SK-N-MC (cell line): ENCODE results near the gene ACOX3.

ENCODE experiments used
- EZH2 ChIP-seq: fragments of 200-600 bp; sonication (generic); IDR thresholded peaks from one replicate; pipeline ENCODE4 v1.6.1; 2017; ENCODE audit warnings: antibody characterized with exemption
- POLR2AphosphoS5 ChIP-seq: IDR thresholded peaks from 2 replicates; pipeline ENCODE4 v1.6.1; 2012; ENCODE audit warnings: mild to moderate bottlenecking, low read depth, low read length, borderline replicate concordance

DNA sequence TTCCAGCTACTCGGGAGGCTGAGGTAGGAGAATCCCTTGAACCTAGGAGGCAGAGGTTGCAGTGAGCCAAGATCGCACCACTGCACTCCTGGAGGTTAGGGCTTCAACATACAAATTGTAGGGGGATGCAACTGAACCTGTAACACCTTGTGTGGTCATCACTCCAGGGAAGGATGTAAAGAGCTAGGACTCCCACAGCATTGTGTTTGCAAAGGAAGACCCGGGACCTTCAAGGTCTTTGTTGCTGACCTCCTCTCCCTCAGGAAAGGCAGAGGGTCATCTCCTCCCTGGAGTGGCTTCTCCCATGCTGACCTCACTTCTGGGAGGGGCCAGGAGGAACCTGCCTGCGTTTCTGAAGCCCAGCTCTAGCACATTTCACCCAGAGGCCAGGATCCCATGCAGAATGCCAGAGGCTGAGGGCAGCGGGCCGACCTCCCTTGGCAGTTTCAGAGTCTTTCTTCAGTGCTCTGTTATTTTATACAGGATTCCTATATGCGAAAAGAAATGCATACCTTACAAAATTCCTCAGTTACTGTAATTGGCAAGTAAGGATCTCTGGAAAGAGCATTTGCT, 90.8 kb downstream of the ACOX3 start:
- TF ChIP-seq POLR2AphosphoS5, result no peak
- no peak for TF ChIP-seq EZH2
